ENCODE data around the gene AVEN.
"Not testable (repeated sequence)": the region's sequence is repeated elsewhere in the genome, so short reads cannot be mapped to it uniquely, and the experiment has no call there.

AVEN gene

GRCh38 chr15:33840615-33841014 is 198.4 kb downstream of the AVEN start:
- no peak for DNase-seq

DNA sequence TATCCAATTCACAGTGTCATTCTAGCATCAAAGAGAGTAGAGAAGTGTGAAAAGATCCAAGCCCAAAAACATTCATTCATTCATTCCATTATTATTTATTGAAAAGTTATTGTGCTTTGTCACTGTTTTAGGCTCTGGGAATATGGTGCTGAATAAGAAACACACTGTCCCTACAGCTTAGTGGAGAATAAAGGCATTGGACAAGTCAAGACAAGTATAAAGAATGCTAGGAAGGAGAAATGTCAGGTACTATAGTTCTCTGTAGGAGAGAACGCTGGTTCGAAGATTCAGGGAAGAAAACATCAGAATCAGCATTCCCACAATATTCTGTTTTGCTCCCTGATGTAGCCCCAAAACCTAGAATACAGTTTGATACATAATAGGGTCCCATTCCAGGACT is 199.5 kb downstream of the AVEN start:
- no peak for DNase-seq

DNA sequence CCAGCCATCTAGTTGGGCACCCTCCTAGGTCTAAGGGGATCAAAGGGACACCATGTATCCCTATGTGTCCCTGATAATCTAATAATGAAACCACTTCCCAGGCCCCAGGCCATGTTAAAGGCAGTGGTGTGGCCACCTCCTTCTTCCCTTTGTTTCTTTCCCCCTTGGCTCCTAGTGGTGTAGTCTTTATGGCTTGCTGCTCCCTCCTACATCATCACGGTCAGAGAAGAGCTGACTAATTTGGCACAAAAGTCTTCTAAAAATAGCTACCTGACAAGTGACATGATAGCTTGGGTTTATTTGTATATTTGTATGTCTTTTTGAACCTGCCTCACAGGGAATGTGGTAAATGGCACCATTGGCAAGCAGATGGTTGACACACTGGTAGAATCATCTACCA is 201.7 kb downstream of the AVEN start:
- no peak for DNase-seq

DNA sequence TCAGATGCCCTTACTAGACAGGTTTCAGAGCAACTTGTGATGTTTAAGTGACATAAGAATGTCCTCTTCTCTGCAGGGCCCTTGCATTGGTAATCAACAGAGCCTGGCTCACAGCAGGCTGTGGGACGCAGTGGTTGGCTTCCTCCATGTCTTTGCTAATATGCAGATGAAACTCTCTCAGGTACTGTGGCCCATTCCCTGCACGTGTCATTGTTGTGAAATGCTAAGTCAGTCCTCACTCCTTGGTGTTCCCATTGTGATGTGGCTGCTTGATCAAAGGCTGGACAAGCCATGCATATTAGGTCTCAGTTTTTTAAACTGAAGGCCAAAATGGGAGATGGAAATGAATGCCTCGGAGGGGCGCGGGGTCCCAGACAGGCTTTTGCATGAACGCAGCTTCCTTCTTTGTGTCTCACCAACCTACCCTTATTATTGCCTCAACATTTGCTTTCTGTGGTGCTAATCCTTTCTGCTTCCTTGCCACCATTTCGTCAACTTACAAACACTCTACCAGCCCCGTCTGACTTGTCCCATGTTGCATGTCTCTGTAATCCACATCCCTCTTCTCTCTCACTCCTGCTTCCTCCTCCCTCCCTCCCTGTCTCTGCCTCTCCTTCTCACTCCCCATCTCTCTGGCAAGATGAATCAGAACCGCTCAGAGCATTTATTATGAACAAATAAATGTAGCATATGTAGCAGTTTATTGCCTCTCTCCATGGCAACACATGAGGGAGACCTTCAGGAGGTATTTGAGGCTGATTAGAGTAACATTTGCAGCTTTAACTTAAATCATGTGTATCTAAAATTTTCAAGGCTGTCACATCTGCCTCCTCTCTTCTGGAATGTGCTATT is 203.9 kb downstream of the AVEN start:
- no peak for DNase-seq

DNA sequence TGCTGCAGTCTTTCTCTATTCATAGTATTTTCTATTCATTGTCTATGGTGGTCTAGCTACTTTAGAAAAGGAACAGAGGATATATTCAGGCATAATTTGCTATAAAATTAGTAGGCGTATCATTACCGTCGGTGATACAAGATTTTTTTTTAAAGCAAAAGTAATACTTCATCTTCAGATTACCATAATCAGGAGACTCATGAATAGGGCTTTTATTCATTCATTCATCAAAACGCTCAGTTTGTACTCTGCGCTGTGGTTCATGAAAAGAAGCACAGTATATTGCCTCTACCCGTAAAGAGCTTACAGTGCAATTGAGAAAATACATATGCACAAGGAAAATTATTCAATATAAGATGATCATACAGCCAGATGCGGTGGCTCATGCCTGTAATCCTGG is 207.4 kb downstream of the AVEN start:
- DNase-seq: no peak

DNA sequence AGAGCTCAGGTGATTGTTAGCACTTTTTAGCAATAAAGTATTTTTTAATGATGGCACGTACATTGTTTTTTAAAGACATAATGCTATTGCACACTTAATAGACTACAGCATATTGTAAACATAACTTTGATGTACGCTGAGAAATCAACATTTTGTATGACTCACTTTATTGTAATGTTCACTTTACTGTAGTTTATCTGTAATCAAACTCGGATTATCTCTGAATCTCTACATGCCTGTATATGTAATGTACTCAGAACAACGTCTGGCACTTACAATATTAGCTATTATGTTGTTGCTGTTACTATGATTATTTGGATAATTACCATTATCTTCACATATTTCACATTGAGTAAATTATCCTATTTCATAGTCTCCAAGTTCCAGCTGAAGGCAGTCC is 208.7 kb downstream of the AVEN start:
- DNase-seq: no peak

DNA sequence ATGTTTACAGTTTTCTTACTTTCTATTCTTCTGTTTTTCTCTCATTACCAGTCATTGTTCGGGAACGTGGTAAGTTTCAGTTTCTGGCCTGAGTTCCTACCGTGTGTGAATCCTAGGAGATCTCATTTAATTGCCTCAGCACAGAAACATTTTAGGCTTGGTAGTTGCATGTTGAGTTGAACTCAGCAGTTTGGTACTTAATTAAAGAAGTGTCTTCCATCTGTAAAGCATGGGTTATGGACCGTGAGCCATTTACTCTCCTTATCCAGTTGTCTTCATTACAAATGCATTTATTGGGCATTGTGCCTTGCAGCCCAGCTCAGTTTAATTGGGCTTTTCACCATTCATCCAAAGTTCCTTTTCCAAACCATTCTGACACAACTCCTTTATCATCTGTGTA is 212.8 kb downstream of the AVEN start:
- DNase-seq: no peak

DNA sequence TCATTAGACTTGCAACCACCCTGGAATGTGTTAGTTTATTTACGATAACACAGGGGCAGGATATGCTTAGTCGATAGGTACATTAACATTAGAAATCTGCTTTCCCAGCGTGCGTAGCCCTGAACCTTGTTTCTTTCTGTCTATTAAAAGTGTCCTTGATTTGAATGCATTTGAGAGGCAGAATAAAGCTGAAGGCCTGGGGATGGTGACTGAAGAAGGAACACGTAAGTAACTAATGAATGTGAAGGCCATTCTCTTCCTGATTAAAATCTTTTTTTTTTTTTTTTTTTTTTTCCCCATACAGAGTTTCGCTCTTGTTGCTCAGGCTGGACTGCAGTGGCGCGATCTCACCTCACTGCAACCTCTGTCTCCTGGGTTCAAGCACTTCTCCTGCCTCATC is 213.6 kb downstream of the AVEN start:
- DNase-seq: no peak

DNA sequence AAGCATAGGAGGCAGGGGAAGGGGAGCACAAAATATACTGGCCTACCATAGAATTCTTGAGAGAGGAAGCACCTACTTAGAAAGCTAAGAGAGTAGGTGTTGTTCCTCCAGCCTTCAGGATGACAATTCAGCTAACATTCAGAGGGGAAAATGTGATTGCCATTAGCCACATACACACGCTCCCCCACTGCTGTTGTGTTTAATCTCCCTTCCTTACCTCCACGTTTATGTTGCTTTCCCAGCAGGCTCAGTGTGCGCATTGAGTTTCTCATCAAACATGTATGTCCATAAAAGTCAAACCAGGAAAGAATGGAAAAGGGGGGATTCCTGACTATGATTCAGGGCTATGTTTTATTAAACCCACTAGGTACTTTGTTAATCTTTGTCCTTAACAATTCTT is 215.9 kb downstream of the AVEN start:
- no peak for DNase-seq

DNA sequence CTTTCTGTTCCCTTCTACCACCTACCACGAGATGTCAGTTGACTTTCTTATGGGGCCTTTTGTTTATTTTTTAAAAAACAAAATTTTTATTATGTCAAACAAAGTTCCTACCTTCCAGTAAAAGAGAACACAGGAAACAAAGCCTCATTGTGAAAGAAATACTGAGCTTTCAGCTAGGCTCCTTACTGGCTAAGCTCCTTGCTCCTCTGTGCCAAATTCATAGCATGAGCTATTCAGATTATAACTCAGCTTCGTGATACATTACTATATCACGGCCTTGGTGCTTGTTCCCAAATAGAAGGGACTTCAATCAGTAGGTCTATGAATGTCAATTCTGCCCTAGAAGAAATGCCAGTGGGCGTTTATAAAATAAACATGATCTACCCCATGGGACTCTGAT is 216.5 kb downstream of the AVEN start:
- no peak for DNase-seq

DNA sequence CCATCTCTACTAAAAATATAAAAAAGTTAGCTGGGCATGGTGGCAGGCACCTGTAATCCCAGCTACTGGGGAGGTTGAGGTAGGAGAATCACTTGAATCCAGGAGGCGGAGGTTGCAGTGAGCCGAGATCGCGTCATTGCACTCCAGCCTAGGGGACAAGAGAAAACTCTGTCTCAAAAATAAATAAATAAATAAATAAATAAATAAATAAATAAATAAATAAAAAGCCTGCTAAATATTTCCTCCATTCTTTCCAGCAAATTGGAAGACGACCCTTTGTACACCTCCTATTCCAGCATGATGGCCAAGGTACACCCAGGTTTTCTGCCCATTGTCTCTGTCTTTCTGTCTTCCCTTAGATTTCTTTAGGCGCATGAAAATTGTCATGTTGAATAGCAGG is 219.5 kb downstream of the AVEN start:
- DNase-seq: not testable (repeated sequence)
